BLaER1 treated with 17β-estradiol and CSF1 and Interleukin-3, amounts not matched to agents 10 nM and 100 nM (cell line): ENCODE data around the gene IKBKG.
"Not testable (repeated sequence)": the region's sequence is repeated elsewhere in the genome, so short reads cannot be mapped to it uniquely, and the experiment has no call there.

ENCODE experiments used
- H3K27ac ChIP-seq, 11 experiments: shearing (Covaris generic); formaldehyde crosslinking; 2 replicates each; pipeline ENCODE4 v1.8.1; 2022
- H3K27me3 ChIP-seq, 11 experiments: shearing (Covaris generic); formaldehyde crosslinking; 2 replicates each; pipeline ENCODE4 v1.8.1; 2022
- H3K36me3 ChIP-seq, 11 experiments: shearing (Covaris generic); formaldehyde crosslinking; 2 replicates each; pipeline ENCODE4 v1.8.1; 2022
- H3K4me1 ChIP-seq, 10 experiments: shearing (Covaris generic); formaldehyde crosslinking; 2 replicates each; pipeline ENCODE4 v1.8.1; 2022
- H3K4me2 ChIP-seq, 11 experiments: shearing (Covaris generic); formaldehyde crosslinking; 2 replicates each; pipeline ENCODE4 v1.8.1; 2022
- H3K4me3 ChIP-seq, 10 experiments: shearing (Covaris generic); formaldehyde crosslinking; 2 replicates each; pipeline ENCODE4 v1.8.1; 2022
- H3K9ac ChIP-seq, 11 experiments: shearing (Covaris generic); formaldehyde crosslinking; 2 replicates each; pipeline ENCODE4 v1.8.1; 2022
- H3K9me3 ChIP-seq, 11 experiments: shearing (Covaris generic); formaldehyde crosslinking; replicated peaks in 1 of 11; 2 replicates each; pipeline ENCODE4 v1.8.1; 2022
- H4K20me1 ChIP-seq, 11 experiments: shearing (Covaris generic); formaldehyde crosslinking; 2 replicates each; pipeline ENCODE4 v1.8.1; 2022
- Cebpa-rat ChIP-seq, 11 experiments: shearing (Covaris generic); IDR thresholded peaks; 2 replicates each; pipeline ENCODE4 v1.8.1; 2022

The IKBKG gene

GRCh38 chrX:154531626-154532025 is 15.8 kb upstream of the IKBKG start:
- H3K27ac ChIP-seq: no peak overlapping the region
- H3K36me3 ChIP-seq: peaks cover 22 to 56% (median 38%) of the 10 kb centered on the region in 11 experiments; a peak in 20 of 22 replicates
- no peaks in the 10 kb centered on the region for H3K9me3 ChIP-seq
- H3K4me3 ChIP-seq: no peak overlapping the region
- peaks cover 0 to 66% (median 29%) of the 10 kb centered on the region in 11 experiments; a peak in 16 of 22 replicates for H4K20me1 ChIP-seq
- peaks cover 10 to 22% (median 14%) of the 10 kb centered on the region in 10 experiments; a peak in 17 of 20 replicates for H3K4me1 ChIP-seq
- H3K27me3 ChIP-seq: peaks cover 40 to 87% (median 66%) of the 10 kb centered on the region in 11 experiments
- H3K9ac ChIP-seq: no peak overlapping the region
- TF ChIP-seq Cebpa-rat (IDR thresholded peaks at IDR 0.05): no peak
- no peak overlapping the region for H3K4me2 ChIP-seq

GRCh38 chrX:154532690-154533089 is 14.7 kb upstream of the IKBKG start:
- H3K4me3 ChIP-seq: no peak overlapping the region
- H3K27me3 ChIP-seq: peaks cover 39 to 87% (median 66%) of the 10 kb centered on the region in 11 experiments
- H3K36me3 ChIP-seq: peaks cover 22 to 56% (median 38%) of the 10 kb centered on the region in 11 experiments; a peak in 20 of 22 replicates
- H3K9ac ChIP-seq: no peak overlapping the region
- H3K4me1 ChIP-seq: peaks cover under 1 to 13% (median 5%) of the 10 kb centered on the region in 10 experiments; a peak in 16 of 20 replicates
- TF ChIP-seq Cebpa-rat (IDR thresholded peaks at IDR 0.05): no peak
- no peak overlapping the region for H3K27ac ChIP-seq
- H3K4me2 ChIP-seq: no peak overlapping the region
- H3K9me3 ChIP-seq: no peaks in the 10 kb centered on the region
- peaks cover 0 to 74% (median 33%) of the 10 kb centered on the region in 11 experiments; a peak in 16 of 22 replicates for H4K20me1 ChIP-seq

GRCh38 chrX:154534526-154535322 is 12.7 kb upstream of the IKBKG start:
- TF ChIP-seq Cebpa-rat (IDR thresholded peaks at IDR 0.05): no peak
- Histone ChIP-seq H3K9ac (peak overlapping the region in 10 of 11 experiments; percentile 15 to 68 (median 56); a peak in 15 of 22 replicates), H3K9me3 (no peaks in the 10 kb centered on the region), H3K27ac (peak overlapping the region in 7 of 11 experiments; percentile 24 to 67 (median 61); a peak in 13 of 22 replicates), H3K36me3 (peaks cover 22 to 60% (median 38%) of the 10 kb centered on the region in 11 experiments; a peak in 20 of 22 replicates), H3K4me3 (no peak overlapping the region), H3K27me3 (peaks cover 46 to 91% (median 70%) of the 10 kb centered on the region in 11 experiments), H4K20me1 (peaks cover 0 to 85% (median 37%) of the 10 kb centered on the region in 11 experiments; a peak in 16 of 22 replicates), H3K4me2 (peak overlapping the region in 10 of 11 experiments; percentile 9 to 65 (median 44); a peak in 17 of 22 replicates), H3K4me1 (peaks cover 0 to 18% (median 5%) of the 10 kb centered on the region in 10 experiments; a peak in 15 of 20 replicates)

GRCh38 chrX:154535892-154536291 is 11.5 kb upstream of the IKBKG start:
- Histone ChIP-seq H3K9me3 (no peaks in the 10 kb centered on the region), H3K27me3 (peaks cover 48 to 91% (median 68%) of the 10 kb centered on the region in 11 experiments), H3K36me3 (peaks cover 22 to 57% (median 41%) of the 10 kb centered on the region in 11 experiments; a peak in 20 of 22 replicates), H3K4me2 (no peak overlapping the region), H3K4me1 (peaks cover 0 to 27% (median 9%) of the 10 kb centered on the region in 10 experiments; a peak in 17 of 20 replicates), H3K4me3 (no peak overlapping the region), H4K20me1 (peaks cover 0 to 79% (median 35%) of the 10 kb centered on the region in 11 experiments; a peak in 16 of 22 replicates), H3K9ac (no peak overlapping the region; a peak in 1 of 22 replicates), H3K27ac (peak overlapping the region in 1 of 11 experiments; percentile 37; a peak in 1 of 22 replicates)
- no peak for TF ChIP-seq Cebpa-rat (IDR thresholded peaks at IDR 0.05)

GRCh38 chrX:154539077-154539476 is 8.3 kb upstream of the IKBKG start:
- Histone ChIP-seq H4K20me1 (peaks cover 0 to 64% (median 24%) of the 10 kb centered on the region in 11 experiments; a peak in 16 of 22 replicates), H3K4me1 (peaks cover 25 to 58% (median 39%) of the 10 kb centered on the region in 10 experiments), H3K4me2 (no peak overlapping the region), H3K4me3 (no peak overlapping the region), H3K9ac (peak overlapping the region in 2 of 11 experiments; percentile 2 to 11; a peak in 1 of 22 replicates), H3K9me3 (no peaks in the 10 kb centered on the region), H3K27me3 (peaks cover 64 to 98% (median 88%) of the 10 kb centered on the region in 11 experiments), H3K27ac (no peak overlapping the region), H3K36me3 (peaks cover 8 to 37% (median 19%) of the 10 kb centered on the region in 11 experiments; a peak in 19 of 22 replicates)
- TF ChIP-seq Cebpa-rat (IDR thresholded peaks at IDR 0.05): no peak

- H3K4me2 ChIP-seq: peak overlapping the region in 3 of 11 experiments; percentile 70 to 90 (median 83); a peak in 3 of 22 replicates
- H3K4me1 ChIP-seq: peaks cover 38 to 64% (median 48%) of the 10 kb centered on the region in 10 experiments
These were observed 7.1 kb upstream of the IKBKG start for GRCh38 chrX:154540365-154540764.

GRCh38 chrX:154540897-154541535 is 6.4 kb upstream of the IKBKG start:
- peak overlapping the region; percentile 69 to 98 (median 94); a peak in 21 of 22 replicates for H3K27ac ChIP-seq
- TF ChIP-seq Cebpa-rat (IDR thresholded peaks at IDR 0.05): no peak
- peak overlapping the region in 1 of 10 experiments; percentile 17; a peak in 1 of 20 replicates for H3K4me3 ChIP-seq
- peaks cover 0 to 10% (median 5%) of the 10 kb centered on the region in 11 experiments; a peak in 10 of 22 replicates for H3K9me3 ChIP-seq
- peaks cover 0 to 36% (median 13%) of the 10 kb centered on the region in 11 experiments; a peak in 14 of 22 replicates for H3K36me3 ChIP-seq
- peak overlapping the region; percentile 69 to 87 (median 81); a peak in 18 of 22 replicates for H3K9ac ChIP-seq
- H3K4me2 ChIP-seq: peak overlapping the region in 10 of 11 experiments; percentile 70 to 91 (median 84); a peak in 19 of 22 replicates
- peaks cover 0 to 46% (median 9%) of the 10 kb centered on the region in 11 experiments; a peak in 15 of 22 replicates for H4K20me1 ChIP-seq
- peaks cover 45 to 71% (median 54%) of the 10 kb centered on the region in 10 experiments for H3K4me1 ChIP-seq
- peaks cover 63 to 100% (median 94%) of the 10 kb centered on the region in 11 experiments for H3K27me3 ChIP-seq

More at GRCh38 chrX:154540365-154540764, 7.1 kb upstream of the IKBKG start:
- not testable (repeated sequence) for H3K4me3 ChIP-seq, H3K9me3 ChIP-seq
- Histone ChIP-seq H4K20me1 (peaks cover 0 to 53% (median 15%) of the 10 kb centered on the region in 11 experiments; a peak in 15 of 22 replicates), H3K27ac (peak overlapping the region in 8 of 11 experiments; percentile 86 to 98 (median 96); a peak in 14 of 22 replicates), H3K36me3 (peaks cover 6 to 38% (median 16%) of the 10 kb centered on the region in 11 experiments; a peak in 17 of 22 replicates), H3K27me3 (peaks cover 65 to 100% (median 97%) of the 10 kb centered on the region in 11 experiments), H3K9ac (peak overlapping the region in 5 of 11 experiments; percentile 81 to 87 (median 85); a peak in 4 of 22 replicates)

- Histone ChIP-seq H3K9me3 (peaks cover 0 to 15% (median 10%) of the 10 kb centered on the region in 11 experiments; a peak in 15 of 22 replicates), H3K36me3 (peaks cover 0 to 34% (median 13%) of the 10 kb centered on the region in 11 experiments; a peak in 11 of 22 replicates), H3K4me3 (peak overlapping the region in 3 of 10 experiments; percentile 17 to 80 (median 36); a peak in 3 of 20 replicates), H3K27ac (peak overlapping the region; percentile 69 to 98 (median 94); a peak in 21 of 22 replicates), H3K4me1 (peaks cover 48 to 73% (median 57%) of the 10 kb centered on the region in 10 experiments), H3K27me3 (peaks cover 58 to 97% (median 89%) of the 10 kb centered on the region in 11 experiments), H4K20me1 (peaks cover 0 to 41% (median 9%) of the 10 kb centered on the region in 11 experiments; a peak in 11 of 22 replicates), H3K9ac (peak overlapping the region; percentile 69 to 87 (median 81)), H3K4me2 (peak overlapping the region; percentile 70 to 92 (median 86); a peak in 21 of 22 replicates)
- TF ChIP-seq Cebpa-rat (IDR thresholded peaks at IDR 0.05): no peak
These were observed 5.9 kb upstream of the IKBKG start for GRCh38 chrX:154541589-154541895.
